Activated CD4-positive, alpha-beta T cell treated with anti-CD3 and anti-CD28 coated beads, Interleukin-2, amount 10 ng/mL, durations not matched to agents 7 days and 5 days (primary cell): Measurements from ENCODE around the gene COMMD6. TPM values are rescaled to one million over a fixed set of nuclear protein-coding genes. Genes with fewer than 3 reads are reported as not detected.

Experiments
- CTCF ChIA-PET: fragments of 350-600 bp; sonication (Branson Sonifier 250); formaldehyde crosslinking; loops from one replicate; lab custom pipeline; 2021; ENCODE audit warnings: antibody characterized with exemption; lab: Charles Lee
- POLR2A ChIA-PET: fragments of 350-600 bp; sonication (Branson Sonifier 250); formaldehyde crosslinking; loops from one replicate; lab custom pipeline; 2021; ENCODE audit warnings: antibody characterized with exemption; lab: Charles Lee
- DNase-seq: peaks from one replicate; pipeline ENCODE4 v3.0.0-alpha.2; 2020
- H3K27ac Mint-ChIP-seq: one replicate; pipeline ENCODE4 v1.8.0; 2021; ENCODE audit warnings: mild to moderate bottlenecking, moderate library complexity, mixed read lengths
- H3K27me3 Mint-ChIP-seq: one replicate; pipeline ENCODE4 v1.8.0; 2021; ENCODE audit warnings: mixed read lengths
- H3K36me3 Mint-ChIP-seq: one replicate; pipeline ENCODE4 v1.8.0; 2021; ENCODE audit warnings: low read depth, mixed read lengths
- H3K4me1 Mint-ChIP-seq: one replicate; pipeline ENCODE4 v1.8.0; 2021; ENCODE audit warnings: mixed read lengths
- H3K4me3 Mint-ChIP-seq: one replicate; pipeline ENCODE4 v1.8.0; 2021; ENCODE audit warnings: mild to moderate bottlenecking, moderate library complexity, mixed read lengths
- H3K9me3 Mint-ChIP-seq: one replicate; pipeline ENCODE4 v1.8.0; 2021; ENCODE audit warnings: mixed read lengths
- total RNA-seq, 2 experiments: library from RNA; stranded (reverse); gene quantifications; one replicate each; pipeline ENCODE4 v1.2.3, GENCODE V29; 2021

Gene COMMD6
- total RNA-seq, 2 experiments from 2014 or later = 135 TPM

DNA sequence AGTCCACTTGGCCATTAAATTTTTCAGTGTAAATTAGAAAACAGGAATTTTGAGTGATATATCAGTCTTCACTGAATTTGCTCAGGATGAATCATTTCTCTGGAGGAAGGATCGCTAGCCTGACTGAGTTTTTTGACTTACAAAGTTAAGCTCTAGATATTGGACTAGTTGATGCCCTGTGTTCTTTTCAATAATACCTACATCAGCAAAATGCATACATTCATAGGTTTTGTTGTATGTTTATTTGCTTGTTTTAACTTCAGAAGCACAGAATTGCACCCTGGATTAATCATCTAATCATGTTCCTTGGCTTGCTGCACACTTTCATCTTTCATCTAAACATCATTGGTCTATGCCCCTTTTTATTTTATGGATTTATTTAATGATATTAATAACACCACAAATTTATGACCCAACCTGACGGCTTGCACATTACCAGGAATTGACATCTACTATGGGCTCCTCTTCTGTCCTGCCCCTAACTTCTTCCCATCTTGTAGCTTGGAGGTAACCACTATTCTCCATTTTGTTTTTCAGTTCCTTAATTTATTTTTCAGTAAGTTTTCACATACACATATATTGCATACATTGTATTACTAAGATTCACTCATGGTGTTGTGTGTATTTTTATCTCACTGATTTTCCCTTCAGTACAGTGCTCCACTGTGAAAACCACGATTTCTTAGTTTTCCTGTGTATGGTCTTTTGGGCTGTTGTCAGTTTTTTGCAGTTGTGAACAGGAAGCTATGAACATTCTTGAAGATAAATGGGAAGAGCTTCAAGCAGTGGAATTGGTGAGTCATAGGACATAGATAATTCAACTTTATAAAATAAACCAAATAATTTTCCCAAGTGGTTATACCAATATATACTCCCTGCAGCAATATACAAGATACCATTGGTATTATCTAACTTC lies 23.3 kb downstream of the COMMD6 start:
- ChIA-PET POLR2A (no interaction called here), CTCF (interaction anchor here (1.2 kb wide), 1 partner anchor 32 kb away, joined by 3 read pairs; no protein-coding TSS in a partner anchor)
- H3K4me1 Mint-ChIP-seq = no peaks in the 10 kb centered on the region
- no peak overlapping the region for H3K27ac Mint-ChIP-seq
- no peak for DNase-seq
- H3K36me3 Mint-ChIP-seq = no peaks in the 10 kb centered on the region
- no peak overlapping the region for H3K4me3 Mint-ChIP-seq
- peaks cover under 1% of the 10 kb centered on the region for H3K9me3 Mint-ChIP-seq
- peaks cover 6% of the 10 kb centered on the region for H3K27me3 Mint-ChIP-seq

DNA sequence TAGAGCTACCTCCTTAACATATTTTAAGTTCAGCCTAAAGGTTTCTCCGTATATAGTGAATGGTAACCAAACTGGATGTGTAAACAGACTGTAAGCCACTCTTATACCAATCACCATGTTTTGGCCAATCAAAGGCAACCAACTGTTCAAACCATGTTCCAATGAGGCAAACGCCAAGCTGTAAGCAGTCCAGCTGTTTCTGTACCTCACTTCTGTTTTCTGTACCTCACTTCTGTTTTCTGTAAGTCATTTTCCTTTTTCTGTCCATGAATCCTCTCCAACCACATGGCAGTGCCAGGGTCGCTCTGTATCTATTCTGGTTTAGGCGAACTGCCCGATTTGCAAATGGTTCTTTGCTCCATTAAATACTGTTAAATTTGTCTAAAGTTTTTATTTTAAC lies 24.4 kb downstream of the COMMD6 start:
- POLR2A ChIA-PET = no interaction called here
- H3K4me1 Mint-ChIP-seq = no peaks in the 10 kb centered on the region
- CTCF ChIA-PET = interaction anchor here (1.0 to 1.2 kb wide), 4 partner anchors 10 to 33 kb away, joined by 3 to 4 read pairs (median 3); no protein-coding TSS in a partner anchor
- H3K4me3 Mint-ChIP-seq = no peak overlapping the region
- H3K9me3 Mint-ChIP-seq = no peaks in the 10 kb centered on the region
- H3K36me3 Mint-ChIP-seq = no peaks in the 10 kb centered on the region
- H3K27ac Mint-ChIP-seq = no peak overlapping the region
- DNase-seq = no peak
- H3K27me3 Mint-ChIP-seq = peaks cover 6% of the 10 kb centered on the region

DNA sequence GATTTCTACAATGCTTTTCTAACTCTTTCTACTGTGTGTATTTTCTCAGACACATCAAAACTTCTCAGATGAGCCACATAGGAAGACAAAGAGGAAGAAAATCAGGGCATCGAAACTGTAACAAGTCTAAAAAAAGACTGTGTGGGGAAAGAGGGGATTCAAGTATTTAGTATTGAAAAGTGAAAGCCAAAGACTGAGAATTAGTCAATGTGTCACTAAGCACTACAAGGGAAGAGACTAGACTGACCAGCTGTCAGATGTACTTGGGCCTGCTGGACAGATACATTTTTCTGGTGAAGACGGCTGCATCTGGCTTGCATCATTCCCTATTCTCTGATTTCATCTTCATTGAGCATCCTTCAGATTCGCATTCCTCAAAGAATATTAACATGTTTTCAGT lies 25.4 kb downstream of the COMMD6 start:
- CTCF ChIA-PET = no interaction called here
- Mint-ChIP-seq H3K4me3 (no peak overlapping the region), H3K27me3 (peaks cover 6% of the 10 kb centered on the region), H3K4me1 (no peaks in the 10 kb centered on the region), H3K36me3 (no peaks in the 10 kb centered on the region), H3K9me3 (no peaks in the 10 kb centered on the region), H3K27ac (no peak overlapping the region)
- DNase-seq = no peak
- POLR2A ChIA-PET = no interaction called here

DNA sequence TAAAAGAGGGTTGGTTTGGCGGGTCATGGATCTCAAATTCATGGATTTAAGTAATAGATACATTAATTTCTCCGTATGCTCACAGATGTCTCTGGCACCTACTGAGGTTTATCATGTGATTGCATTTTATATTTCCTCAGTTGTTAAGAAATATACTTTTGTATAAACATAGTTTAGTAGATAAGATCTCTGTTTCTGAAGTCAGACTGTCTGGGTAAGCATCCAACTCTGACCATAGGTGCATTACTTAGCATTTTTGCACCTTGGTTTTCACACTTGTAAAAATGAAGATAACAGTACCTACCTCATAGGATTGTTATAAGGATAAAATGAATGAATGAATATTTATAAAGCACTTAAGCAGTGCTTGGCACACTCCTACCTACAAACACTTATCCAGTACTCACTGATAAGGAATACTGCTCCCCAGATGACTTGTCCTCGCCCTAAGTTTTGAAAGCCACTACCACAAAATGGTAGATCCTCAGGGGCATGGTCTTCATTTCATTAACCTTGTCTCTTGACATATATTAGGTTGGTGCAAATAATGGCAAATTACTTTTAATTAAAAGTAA lies 26.5 kb downstream of the COMMD6 start:
- H3K27me3 Mint-ChIP-seq = peaks cover 6% of the 10 kb centered on the region
- DNase-seq = no peak
- H3K36me3 Mint-ChIP-seq = no peaks in the 10 kb centered on the region
- no peak overlapping the region for H3K4me3 Mint-ChIP-seq
- H3K4me1 Mint-ChIP-seq = no peaks in the 10 kb centered on the region
- ChIA-PET CTCF (interaction anchor here (0.8 kb wide), 1 partner anchor 27 kb away, joined by 3 read pairs; the partner anchor contains the start of gene COMMD6), POLR2A (no interaction called here)
- H3K27ac Mint-ChIP-seq = no peak overlapping the region
- no peaks in the 10 kb centered on the region for H3K9me3 Mint-ChIP-seq

- H3K36me3 Mint-ChIP-seq = no peaks in the 10 kb centered on the region
Measured at GRCh38 chr13:75508002-75508548, 29.6 kb downstream of the COMMD6 start.

DNA sequence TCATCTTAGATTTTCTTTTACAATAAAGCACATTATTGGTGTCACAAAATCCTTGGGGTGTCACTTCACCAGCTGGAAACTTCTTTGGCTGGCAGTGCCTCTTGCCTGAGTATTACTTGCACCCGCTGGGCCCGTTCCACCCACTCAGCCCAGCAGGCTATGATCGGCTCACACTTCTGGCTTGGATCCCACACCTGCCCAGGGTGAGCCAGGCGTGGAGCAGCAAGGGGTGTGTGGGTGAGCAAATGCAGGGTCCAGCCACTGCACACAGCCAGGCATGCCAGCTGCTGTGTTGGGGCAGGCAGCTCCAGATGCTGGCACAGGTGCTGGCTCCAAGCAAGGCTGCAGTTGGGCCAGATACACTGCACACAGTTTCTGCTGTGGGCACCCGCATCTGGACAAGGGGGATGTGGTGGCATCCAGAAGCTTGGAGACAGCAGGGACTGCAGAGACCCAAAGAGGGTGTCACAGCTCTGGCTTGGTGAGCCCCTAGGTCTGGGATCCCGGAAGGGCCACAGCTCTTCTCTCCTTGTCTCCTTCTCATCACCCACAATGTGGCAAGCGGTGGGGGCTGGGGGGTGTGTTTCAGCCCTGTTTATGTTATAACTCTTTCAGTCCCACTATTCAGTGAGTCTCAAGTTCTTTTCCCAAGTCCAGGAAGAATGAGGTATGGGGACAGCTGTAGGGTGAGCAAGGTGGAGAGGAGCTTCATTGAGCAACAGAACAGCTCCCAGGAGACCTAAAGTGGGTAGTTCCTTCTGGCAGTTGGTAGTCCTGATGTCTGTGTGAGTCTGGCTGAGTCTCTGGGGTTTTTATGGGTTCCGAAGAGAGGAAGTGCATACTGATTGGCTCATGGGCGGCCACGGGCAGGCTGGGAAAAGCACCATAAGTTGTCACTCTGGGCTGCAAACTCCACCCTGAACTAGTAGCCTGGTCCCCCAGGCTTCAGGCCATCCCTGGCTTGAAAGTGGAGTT lies 30.3 kb downstream of the COMMD6 start:
- POLR2A ChIA-PET = no interaction called here

More at GRCh38 chr13:75508002-75508548, 29.6 kb downstream of the COMMD6 start:
- Mint-ChIP-seq H3K27me3 (peaks cover 2% of the 10 kb centered on the region), H3K4me1 (no peaks in the 10 kb centered on the region), H3K9me3 (no peaks in the 10 kb centered on the region), H3K27ac (no peak overlapping the region), H3K4me3 (no peak overlapping the region)
- POLR2A ChIA-PET = no interaction called here
- DNase-seq = no peak
- CTCF ChIA-PET = no interaction called here

DNA sequence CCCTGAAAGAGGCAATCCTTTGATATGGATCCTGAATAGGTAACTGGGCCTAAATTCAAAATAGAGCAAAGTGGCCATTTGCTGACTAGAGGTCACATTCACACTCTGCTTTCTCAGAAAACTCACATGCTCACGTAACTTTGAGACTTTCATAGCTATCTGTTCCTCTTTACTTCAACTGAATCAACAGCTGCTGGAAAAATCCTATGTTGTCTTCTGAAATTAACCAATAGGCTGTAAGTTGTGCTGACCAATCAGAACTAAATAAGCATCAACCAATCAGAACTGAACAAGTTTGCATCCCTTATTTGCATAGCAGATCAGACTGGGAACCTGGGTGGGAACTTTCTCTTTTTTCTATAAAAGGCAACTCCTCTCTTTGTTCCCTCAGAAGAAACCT lies 31.6 kb downstream of the COMMD6 start:
- Mint-ChIP-seq H3K4me3 (no peak overlapping the region), H3K27me3 (no peaks in the 10 kb centered on the region), H3K4me1 (no peaks in the 10 kb centered on the region), H3K27ac (no peak overlapping the region), H3K9me3 (no peaks in the 10 kb centered on the region), H3K36me3 (no peaks in the 10 kb centered on the region)
- POLR2A ChIA-PET = no interaction called here
- no peak for DNase-seq
- CTCF ChIA-PET = no interaction called here

More for the DNA sequence above, 30.3 kb downstream of the COMMD6 start:
- Mint-ChIP-seq H3K4me1 (no peaks in the 10 kb centered on the region), H3K4me3 (no peak overlapping the region), H3K27me3 (no peaks in the 10 kb centered on the region), H3K27ac (no peak overlapping the region), H3K9me3 (no peaks in the 10 kb centered on the region), H3K36me3 (no peaks in the 10 kb centered on the region)
- DNase-seq = no peak
- CTCF ChIA-PET = interaction anchor here (0.5 kb wide), 1 partner anchor 861 kb away, joined by 3 read pairs; no protein-coding TSS in a partner anchor

GRCh38 chr13:75505327-75505726 lies 32.3 kb downstream of the COMMD6 start:
- CTCF ChIA-PET = no interaction called here
- H3K27me3 Mint-ChIP-seq = no peaks in the 10 kb centered on the region
- no peaks in the 10 kb centered on the region for H3K9me3 Mint-ChIP-seq
- H3K27ac Mint-ChIP-seq = no peak overlapping the region
- no peak for DNase-seq
- POLR2A ChIA-PET = no interaction called here
- no peaks in the 10 kb centered on the region for H3K4me1 Mint-ChIP-seq
- H3K36me3 Mint-ChIP-seq = no peaks in the 10 kb centered on the region
- no peak overlapping the region for H3K4me3 Mint-ChIP-seq

DNA sequence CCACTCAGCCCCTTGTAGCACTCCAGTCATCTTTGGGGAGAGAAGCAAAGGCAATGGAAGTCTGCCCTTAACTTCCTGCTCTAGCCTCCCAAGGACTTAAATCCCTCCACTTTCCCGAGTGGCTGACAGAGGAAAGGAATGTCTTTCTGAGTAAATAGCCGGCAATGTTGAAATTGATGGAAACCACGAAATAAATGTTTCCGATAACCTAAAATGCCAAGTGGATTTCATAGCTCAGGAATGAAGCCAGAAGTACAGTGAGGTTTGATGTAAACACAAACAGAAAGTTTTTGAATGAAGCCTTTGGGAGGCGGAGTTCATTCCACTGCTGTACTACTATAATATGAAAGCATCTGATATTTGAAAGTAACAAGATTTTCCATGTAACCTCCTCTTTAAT lies 41.7 kb downstream of the COMMD6 start:
- POLR2A ChIA-PET = no interaction called here
- no peaks in the 10 kb centered on the region for H3K4me1 Mint-ChIP-seq
- CTCF ChIA-PET = interaction anchor here (0.6 kb wide), 1 partner anchor 94 kb away, joined by 3 read pairs; no protein-coding TSS in a partner anchor
- no peaks in the 10 kb centered on the region for H3K36me3 Mint-ChIP-seq
- H3K4me3 Mint-ChIP-seq = no peak overlapping the region
- no peak for DNase-seq
- H3K9me3 Mint-ChIP-seq = no peaks in the 10 kb centered on the region
- peaks cover 14% of the 10 kb centered on the region for H3K27me3 Mint-ChIP-seq
- H3K27ac Mint-ChIP-seq = no peak overlapping the region

- no peak for DNase-seq
- H3K27me3 Mint-ChIP-seq = peaks cover 17% of the 10 kb centered on the region
- H3K4me3 Mint-ChIP-seq = no peak overlapping the region
- H3K27ac Mint-ChIP-seq = no peak overlapping the region
- H3K36me3 Mint-ChIP-seq = no peaks in the 10 kb centered on the region
- POLR2A ChIA-PET = no interaction called here
- H3K9me3 Mint-ChIP-seq = no peaks in the 10 kb centered on the region
- H3K4me1 Mint-ChIP-seq = peaks cover 5% of the 10 kb centered on the region
- CTCF ChIA-PET = interaction anchor here (1.0 kb wide), 1 partner anchor 9 kb away, joined by 3 read pairs; no protein-coding TSS in a partner anchor
Measured at GRCh38 chr13:75494491-75494890, 43.1 kb downstream of the COMMD6 start.

DNA sequence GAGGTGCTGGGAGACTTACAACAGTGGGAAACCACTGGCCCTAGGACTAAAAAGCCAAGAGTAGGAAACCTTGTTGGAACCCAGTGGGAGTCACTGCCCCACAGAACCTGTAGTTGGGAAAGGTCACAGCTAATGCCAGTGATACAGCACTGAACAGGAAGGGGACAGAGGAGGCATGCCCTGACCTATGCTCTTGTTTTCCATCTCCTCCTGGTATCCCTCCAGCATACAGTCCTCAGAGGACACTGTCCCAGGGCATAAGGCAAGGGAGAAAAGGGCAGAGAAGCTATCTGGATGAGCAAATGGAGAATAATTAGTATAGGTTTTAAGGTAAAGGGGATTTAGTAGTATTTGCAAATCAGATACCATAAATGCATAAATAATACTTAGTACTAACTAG lies 44.5 kb downstream of the COMMD6 start:
- no peak for DNase-seq
- Mint-ChIP-seq H3K9me3 (no peaks in the 10 kb centered on the region), H3K36me3 (no peaks in the 10 kb centered on the region), H3K4me3 (no peak overlapping the region), H3K4me1 (peaks cover 7% of the 10 kb centered on the region), H3K27ac (no peak overlapping the region), H3K27me3 (peaks cover 14% of the 10 kb centered on the region)
- CTCF ChIA-PET = interaction anchor here (1.1 kb wide), 1 partner anchor 26 kb away, joined by 3 read pairs; no protein-coding TSS in a partner anchor
- POLR2A ChIA-PET = no interaction called here

DNA sequence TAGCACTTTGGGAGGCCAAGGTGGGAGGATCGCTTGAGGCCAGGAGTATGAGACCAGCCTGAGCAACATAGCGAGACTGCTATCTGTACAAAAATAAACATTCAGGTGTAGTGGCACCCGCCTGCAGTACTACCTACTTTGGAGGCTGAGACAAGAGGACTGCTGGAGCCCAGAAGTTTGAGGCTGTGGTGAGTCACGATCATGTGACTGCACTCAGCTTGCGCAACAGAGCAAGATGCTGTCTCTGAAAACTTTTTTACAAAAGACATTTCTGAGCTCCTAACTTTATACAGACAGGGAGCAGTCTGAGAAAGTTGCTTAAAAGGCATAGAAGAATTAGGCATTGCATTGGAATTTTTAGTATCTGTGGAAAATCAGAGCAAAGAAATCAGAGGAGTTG lies 45.3 kb downstream of the COMMD6 start:
- peaks cover 22% of the 10 kb centered on the region for H3K27me3 Mint-ChIP-seq
- H3K4me1 Mint-ChIP-seq = peaks cover 7% of the 10 kb centered on the region
- no peaks in the 10 kb centered on the region for H3K9me3 Mint-ChIP-seq
- POLR2A ChIA-PET = no interaction called here
- CTCF ChIA-PET = interaction anchor here (1.1 to 1.8 kb wide), 2 partner anchors 10 to 27 kb away, joined by 3 to 7 read pairs; partner anchors contain the start of gene TBC1D4
- no peak overlapping the region for H3K27ac Mint-ChIP-seq
- DNase-seq = no peak
- H3K4me3 Mint-ChIP-seq = no peak overlapping the region
- H3K36me3 Mint-ChIP-seq = no peaks in the 10 kb centered on the region
